GM10847 (cell line): ENCODE data around the gene GP1BB.

Experiments
- POLR2A ChIP-seq: IDR thresholded peaks from 2 replicates; pipeline ENCODE4 v1.6.1; 2011; ENCODE audit not compliant: insufficient read length; ENCODE audit errors: extremely low read depth

Gene GP1BB

DNA sequence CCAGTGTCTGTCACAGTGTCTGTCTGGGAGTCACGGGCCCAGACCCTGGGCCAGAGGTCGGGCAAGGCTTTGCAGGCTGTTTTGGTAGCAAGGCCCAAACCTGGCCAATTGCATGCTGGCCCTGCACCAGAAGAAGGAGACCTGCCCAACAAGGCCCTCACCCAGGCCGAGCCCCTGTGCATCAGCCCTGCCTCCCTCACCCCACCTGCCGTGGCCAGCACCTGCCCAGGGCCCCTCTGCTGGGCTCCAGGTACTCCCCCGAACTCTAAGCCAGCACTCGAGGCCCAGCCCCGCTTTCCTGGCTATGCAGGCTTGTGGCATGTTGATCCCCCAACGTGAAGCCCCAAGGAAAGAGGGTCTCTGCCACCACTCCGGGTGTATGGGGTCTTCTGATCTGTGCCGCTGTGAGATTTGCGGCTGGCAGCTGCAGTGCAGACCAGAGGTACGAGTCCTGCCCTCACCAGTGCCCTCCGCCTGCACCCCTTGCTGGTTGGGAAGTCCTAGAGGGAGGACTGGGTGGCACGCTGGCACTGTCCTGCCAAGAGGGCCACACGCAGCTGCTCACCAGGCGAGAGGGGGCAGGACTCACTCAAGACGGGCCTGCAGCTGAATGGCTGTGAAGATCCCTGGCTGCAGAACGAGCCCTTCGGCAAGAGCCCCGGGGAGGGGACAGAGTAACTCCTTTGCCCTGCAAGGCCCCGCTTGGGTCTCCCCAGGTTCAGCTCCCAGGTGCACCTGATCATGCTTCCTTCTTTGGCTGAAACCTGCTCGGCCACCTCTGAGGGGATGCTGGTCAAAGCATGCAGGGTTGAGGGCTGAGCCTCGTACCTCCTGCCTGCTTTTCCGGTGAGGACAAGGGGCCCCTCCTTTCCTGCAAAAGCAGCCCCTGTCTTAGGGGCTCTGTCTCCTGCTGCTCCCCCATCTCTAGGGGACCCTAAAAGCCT, 15.7 kb upstream of the GP1BB start:
- TF ChIP-seq POLR2A = no peak

DNA sequence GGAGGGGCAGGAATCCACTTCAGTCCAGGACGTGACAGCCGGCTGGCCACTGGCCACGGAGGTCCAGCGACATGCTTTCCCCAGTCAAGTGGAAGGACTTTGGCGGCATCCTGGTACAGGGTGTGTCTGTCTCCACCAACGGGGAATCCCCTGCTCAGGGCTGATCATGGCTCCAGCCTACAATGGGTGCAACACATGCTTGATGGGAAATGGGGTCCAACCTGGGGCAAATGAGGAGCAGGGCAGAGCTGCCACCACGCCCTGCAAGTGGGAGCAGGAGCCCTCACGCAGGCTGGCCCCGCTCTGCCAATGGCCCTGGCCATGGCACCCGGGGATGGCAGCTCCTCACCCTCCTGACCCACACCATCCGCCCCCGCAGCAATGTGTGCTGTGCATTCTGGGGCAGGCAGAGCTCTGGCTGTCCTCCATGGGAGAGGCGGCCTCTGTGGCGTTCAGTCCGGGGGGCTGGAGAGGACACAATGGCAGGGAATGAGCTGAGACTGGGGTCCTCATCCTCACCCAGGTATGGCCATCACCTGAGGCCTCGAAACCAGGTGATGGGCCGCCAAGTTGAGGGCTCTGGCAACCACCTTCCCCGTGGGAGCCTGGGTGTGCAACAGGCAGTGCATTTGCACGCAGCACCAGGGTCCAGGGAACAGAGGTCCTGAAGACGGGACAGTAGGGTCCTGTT, 14.9 kb upstream of the GP1BB start:
- TF ChIP-seq POLR2A = no peak

DNA sequence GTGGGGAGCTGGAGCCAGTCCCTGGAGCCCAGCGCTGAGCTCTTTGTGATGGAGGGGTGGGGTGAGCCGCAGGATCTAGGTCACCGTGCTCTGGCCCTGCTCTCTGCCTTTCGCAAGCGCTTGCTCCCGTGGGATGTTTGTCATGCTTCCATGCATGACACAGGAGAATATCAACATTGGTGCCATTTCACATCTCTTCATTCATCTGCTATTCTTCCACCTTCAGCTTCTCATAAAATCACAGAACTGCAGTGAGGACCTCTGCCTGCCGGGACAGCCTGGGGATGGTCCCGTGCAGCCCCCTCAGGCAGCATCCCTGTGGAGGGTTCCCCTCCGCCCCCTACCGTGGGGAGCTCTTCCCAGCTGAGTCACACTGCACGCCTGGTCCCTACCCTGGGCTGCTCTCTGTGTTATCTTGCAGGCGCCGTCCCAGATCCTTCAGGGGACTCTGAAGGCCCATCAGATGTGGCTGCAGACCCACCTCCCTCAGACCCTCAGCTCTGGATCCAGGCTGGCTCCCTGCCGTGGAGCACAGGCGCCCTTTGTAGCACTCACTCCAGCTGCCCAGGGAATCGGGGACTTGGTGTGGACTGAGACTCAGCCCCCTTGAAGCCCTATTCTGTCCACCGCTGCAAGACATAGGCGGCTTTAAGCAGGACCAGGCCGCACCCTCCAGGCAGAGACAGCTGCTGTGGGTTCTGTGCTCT, 14.1 kb upstream of the GP1BB start:
- TF ChIP-seq POLR2A = no peak

- no peak for TF ChIP-seq POLR2A
Measured at GRCh38 chr22:19710020-19710768, 13.1 kb upstream of the GP1BB start.

- no peak for TF ChIP-seq POLR2A
Measured at GRCh38 chr22:19710769-19711106, 12.6 kb upstream of the GP1BB start.

- no peak for TF ChIP-seq POLR2A
Measured at GRCh38 chr22:19713245-19713644, 10.1 kb upstream of the GP1BB start.

DNA sequence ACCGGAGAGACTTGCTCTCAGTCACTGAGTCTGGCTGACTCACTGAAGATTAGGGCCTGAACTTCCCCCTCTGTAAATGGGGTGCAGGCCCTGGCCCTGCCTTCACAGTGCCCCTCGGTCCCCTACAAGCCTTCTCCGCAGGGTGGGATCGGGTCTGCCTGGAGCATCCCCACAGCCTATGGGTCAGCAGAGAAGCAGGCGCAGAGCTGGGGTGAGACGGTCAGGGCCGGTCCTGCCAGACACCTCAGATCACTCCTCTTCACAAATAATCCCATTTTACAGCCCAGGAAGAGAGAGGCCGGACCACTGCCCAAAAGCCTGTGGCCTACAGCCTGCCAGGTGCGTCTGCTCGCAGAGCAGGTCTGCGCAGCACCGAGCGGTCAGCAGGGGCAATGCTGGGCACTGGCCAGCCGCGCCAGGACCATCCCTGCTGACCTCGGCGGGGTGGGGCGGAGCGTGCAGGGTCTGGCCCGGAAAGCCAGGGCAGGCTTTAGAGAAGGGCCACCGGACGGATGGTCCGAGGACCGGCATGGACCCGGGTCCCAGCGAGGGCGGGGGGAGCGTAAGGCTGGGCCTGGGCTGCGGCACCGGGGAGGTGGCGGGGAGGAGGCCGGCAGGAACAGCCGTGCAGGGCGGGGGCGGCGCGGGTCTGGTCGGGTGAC, 9.6 kb upstream of the GP1BB start:
- no peak for TF ChIP-seq POLR2A

DNA sequence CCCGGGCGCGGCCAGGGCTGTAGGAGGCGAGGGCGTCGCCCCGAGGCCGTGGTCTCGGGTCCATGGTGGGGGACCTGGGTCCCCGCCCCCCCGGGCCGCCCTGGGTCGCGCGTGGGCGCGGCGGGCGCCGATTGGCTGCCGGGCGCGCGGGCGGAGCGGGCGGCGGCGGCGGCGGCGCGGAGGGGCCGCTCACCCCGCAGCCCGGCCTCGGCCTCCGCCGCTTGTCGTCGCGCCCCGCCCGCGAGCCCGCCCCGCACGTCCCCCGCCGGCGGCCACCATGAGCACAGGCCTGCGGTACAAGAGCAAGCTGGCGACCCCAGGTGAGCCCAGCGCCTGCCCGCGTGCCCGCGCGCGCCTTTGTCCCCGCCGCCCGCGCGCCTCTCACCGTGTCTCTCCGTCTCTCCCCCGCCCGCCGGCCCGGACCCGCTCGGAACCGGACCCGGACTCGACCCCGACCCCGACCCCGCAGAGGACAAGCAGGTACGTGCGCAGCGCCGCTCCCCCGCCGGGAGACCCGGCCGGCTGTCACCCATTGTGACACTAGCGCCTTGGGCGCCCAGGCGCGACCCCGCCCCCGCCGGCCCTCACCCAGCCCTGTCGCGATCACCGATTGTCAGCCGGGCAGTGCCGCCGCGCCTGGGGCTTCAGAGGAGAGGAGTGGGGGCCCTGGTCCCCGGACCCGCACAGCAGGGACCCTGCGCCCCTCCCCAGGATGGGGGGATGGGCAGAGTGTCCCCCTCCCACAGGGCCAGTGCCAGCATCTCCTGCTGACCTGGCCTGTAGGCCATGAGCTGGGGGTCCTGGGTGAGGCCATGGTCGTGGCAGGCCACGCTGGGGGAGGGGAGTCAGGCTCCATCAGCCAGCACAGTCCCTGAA, 8.8 kb upstream of the GP1BB start, which contains the start of gene SEPTIN5:
SEPTIN5 (plus strand) TSS at position 192 of the 876 bp plus-strand sequence; CDS start at position 278, 86 bp downstream.
- TF ChIP-seq POLR2A = no peak

GRCh38 chr22:19715188-19715930, 8.0 kb upstream of the GP1BB start:
- TF ChIP-seq POLR2A = no peak

DNA sequence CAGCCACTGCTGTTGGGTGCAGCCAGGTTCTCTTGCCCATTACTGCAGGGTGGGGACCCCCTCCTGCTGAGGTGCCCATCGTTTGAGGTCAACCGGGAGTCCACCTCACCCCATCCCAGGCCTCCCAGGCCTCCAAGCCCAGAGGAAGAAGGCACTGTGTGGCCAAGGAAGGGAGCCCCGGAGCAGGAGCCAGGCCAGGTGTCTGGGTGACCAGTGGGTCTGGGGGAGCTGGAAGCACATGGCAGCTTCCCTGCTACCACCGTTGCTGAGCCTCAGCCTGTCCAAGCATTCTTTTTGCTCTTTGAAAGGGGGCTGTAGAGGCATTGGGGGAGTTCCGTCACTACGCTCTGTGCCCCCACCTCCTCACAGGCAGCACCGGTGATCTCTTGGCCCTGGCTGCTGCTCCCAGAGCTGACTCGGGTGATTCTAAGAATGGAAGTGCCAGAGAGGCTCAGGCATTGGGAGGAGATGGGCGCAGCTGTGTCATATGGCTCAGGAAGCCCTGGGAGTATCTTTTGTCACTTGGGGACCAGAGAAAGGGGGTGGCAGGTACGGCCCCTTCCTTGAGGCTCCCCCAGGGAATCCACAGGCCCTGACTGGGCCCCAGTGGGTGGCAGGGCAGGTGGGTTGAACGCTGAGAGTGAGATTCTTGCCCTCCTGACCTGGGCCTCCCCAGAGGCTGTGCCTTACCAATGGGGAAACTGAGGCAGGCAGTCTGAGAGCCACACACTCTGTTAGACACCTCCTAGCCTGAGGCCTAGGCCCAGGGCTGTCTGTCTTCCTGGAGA, 7.1 kb upstream of the GP1BB start:
- TF ChIP-seq POLR2A = no peak

DNA sequence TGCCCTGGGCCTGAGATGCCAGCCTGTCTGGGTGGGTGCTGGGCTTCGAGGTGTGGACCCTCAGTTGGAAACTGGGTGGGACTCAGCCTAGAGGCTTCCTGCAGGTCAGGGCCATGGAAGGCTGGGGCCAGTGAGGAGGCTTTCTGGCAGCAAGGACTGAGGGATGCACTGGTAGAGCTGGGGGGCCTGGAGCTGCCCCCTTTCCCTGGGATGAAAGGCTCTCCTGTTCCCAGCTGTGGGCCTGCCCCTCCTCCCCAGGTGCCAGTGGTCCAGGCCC, 6.6 kb upstream of the GP1BB start:
- no peak for TF ChIP-seq POLR2A

- TF ChIP-seq POLR2A = no peak
Measured at GRCh38 chr22:19717181-19717580, 6.2 kb upstream of the GP1BB start.

DNA sequence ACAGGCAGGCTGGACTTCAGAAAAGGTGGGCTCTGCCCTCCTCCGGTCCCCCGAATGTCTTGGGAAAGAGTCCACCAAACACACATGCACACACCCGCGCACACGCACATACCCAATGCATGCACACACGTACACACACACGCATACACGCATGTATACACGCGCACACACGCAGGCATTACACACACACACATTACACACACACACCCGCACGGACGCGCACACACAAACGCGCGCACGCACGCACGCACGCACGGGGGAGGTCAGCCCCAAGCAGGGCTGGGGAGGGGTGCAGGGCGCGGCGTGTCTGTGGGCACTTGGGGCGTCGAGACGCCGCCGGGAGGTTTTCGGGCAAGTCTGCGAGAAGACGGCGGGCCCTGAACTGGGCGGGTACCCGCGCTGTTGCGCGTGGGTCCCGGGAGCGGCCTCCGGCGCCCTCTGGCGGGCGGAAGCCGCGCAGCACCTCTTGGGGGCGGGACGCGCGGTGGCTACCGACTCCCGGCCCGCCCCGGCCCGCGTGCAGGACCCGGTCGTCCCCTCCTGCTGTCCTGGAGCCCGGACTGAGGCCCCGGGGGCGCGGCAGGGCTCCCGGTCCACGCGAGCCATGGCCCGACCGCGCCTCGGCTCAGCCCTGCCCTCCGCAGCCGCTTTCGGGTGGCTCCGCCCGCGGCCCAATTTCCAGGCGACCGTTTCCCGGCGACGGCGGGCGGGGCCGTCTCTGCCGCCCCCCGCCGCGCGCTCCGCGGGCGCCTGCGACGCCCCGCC, 5.5 kb upstream of the GP1BB start:
- no peak for TF ChIP-seq POLR2A
